NCI-H1417 (cell line): ENCODE measurements around the gene TOM1.

Source experiments
- DNase-seq, 3 experiments: peaks; one replicate each; lab custom pipeline; 2025; lab: John Stamatoyannopoulos, UW

Gene TOM1

DNA sequence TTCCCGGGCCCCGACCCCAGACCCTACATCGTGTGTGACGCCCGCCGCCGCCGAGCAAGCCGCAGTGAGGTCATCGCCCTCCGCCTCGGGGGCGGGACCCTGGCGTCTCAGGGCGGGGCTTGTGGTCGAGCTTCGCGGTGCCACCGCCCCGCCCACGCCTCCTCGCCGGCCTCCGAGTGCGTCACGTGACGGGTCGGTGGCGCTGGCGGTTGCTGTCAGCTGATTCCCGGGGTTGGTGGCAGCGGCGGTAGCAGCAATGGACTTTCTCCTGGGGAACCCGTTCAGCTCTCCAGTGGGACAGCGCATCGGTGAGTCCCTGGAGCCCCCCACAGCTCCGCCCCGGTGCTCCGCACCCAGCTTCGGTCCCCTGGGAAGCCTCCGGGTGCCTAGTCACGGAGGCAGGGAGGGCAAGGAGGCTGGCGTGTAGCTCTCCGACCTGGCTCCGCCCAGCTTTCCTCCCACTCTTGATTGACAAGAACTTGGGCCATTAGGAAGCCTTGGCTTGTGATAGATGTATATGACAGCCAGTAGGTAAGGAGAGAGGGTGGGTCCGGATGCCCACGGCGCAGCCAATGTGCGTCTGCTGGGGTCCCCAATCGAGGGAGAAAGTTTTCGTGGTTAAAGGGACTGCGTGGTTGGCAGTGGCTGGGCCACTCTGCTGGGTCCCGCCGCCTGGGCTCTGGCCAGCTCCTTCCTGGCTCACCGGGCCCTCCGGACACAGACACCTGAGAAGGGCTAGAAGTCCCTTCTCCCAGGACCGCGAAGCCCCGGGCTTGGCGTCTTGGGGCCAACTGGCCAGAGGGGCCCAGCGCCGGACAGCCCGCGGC is at the start of gene TOM1:
TSS of gene TOM1 (plus strand) at position 222 of the 827 bp plus-strand sequence. CDS start at position 257, 35 bp downstream.
- peak; percentile 90 to 97 (median 94) for DNase-seq

DNA sequence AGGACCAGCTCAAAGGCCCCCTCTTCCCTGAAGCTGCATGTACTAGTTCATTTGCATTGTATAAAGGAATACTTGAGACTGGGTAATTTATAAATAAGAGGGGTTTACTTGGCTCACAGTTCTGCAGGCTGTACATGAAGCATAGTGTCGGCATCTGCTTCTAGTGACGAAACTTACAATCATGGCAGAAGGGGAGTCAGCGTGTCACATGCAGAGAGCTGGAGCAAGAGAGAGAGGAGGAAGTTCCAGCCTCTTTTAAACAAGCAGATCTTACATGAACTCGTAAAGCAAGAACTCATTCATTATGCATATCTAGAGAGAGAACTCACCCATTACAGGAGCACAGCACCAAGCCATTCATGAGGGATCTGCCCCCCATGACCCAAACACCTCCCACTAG is 49.5 kb upstream of the TOM1 start:
- no peak for DNase-seq

DNA sequence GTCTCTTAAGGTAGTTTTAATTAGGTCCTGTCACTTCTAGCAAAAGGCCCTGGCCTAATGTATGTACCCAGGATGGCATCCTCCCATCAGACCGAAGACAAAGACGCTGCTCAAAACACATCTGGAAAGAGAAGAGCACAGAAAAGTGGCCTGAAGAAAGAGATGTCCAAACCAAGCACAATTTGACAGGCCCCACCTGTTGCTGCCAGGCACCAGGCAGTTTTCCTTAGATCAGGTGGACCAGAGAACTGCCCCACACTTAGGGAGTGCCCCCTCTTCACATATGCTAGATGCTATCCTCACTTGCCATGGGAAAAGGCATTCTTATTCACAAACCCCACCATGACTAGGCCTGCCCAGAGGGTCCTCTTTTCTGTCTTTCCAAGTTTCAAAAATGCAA is 45.7 kb upstream of the TOM1 start:
- no peak for DNase-seq

DNA sequence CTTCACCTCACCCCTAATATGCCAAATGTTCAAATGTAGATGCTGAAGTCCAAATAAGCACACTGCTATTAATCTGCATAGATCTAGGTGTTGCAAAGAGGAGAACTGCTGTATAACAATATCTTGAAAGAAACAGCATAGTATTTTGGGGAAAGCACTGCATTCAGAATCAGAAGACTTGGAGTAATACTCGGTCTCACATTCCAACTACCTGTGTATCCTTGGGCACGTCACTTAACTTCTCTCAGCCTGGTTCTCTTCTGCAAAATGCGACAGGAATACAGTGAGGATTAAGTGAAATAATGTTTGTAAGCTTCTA is 42.7 kb upstream of the TOM1 start:
- no peak for DNase-seq

DNA sequence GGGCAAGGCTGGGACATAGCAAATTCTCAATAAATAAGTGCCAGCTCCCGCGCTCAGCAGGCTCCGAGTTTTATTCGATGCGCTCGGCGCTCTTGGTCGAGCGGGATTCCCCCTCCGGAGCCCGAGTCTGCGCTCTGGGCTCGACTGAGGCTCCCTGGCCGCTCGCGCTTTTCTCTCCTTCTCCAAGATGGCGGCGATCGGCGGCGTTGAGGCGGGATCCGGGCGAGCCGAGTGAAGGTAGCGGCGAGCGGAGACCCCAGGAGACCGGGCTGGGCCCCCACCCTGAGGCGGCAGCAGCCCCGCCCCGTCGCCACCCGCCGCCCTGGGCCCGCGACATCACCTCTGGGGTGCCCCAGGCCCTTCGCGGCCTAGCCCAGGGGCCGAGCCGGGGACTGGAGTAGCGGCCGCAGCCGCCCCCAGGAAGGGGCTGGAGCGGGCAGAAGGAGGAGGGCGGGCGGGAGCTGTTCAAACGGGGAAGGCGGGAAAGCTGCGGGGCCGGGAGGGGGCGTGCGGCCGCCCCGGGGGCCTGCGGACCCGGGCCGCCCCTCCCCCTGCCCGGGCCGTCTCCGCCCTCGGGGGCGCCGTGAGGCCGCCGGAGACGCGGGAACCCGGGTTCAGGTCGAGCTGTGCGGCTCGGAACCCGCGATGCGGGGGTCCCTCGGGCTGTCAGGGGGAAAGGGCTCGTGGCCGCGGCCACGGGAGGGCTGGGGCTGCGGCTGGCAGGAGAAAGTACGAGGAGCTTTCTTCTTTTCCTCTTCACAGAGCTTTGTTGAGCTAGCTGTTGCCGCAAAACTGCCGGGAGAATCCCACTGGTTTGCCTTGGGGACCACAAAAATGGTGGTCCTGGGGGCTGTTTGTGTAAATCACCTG is 42.1 kb upstream of the TOM1 start, which contains the start of gene HMGXB4:
TSS of gene HMGXB4 (plus strand) at position 173 of the 870 bp plus-strand sequence. CDS start 4,898 bp downstream, outside the sequence.
- peak; percentile 84 to 89 (median 88) for DNase-seq

DNA sequence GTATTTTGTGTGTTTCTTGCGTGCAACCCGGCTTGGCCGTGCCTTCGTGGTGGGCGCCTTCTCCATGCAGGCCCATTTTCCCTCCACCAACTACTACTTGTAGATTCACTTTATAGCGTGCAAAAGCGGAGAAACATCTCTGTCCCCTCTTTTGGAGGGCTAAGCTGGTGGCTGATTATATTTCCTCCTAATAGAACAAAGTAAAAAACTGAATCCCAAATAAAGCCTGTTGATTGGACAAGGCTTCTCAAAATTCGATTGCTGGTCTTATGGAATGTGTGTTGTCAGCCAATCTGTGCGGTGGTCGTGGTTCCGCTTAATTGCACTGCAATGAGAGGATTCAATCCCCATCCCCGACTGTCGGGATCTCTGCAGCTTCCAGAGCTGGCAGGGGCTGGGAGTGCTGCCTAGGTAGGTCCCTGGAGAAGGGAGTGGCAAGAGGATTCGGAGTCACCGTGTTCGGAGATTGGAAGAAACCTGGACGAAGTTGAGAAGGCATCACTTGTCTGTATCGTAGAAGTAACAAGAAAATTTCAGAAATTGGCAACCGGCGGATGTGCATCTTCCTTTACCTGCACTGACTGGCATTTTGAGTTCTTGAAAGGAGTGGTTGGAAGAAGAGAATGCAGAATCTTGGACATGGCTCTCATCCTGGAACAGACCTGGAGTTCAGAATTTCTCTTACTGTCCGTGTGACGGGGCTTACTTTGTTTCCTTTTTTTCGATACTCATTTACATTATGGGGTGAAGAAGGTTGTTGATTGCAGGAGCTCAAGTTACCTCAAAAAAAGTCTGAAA is 41.3 kb upstream of the TOM1 start:
- DNase-seq: peak in 1 of 3 experiments; percentile 39

DNA sequence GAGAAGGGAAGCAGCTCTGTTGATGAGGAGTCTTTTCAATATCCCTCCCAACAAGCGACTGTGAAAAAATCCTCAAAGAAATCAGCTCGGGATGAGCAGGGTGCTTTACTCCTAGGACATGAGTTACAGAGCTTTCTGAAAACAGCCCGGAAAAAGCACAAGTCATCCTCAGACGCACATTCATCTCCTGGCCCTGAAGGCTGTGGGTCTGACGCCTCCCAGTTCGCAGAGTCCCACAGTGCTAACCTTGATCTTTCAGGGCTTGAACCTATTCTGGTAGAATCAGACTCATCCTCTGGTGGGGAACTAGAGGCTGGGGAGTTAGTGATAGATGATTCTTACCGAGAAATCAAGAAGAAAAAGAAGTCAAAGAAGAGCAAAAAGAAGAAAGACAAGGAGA is 34.7 kb upstream of the TOM1 start:
- DNase-seq: no peak

DNA sequence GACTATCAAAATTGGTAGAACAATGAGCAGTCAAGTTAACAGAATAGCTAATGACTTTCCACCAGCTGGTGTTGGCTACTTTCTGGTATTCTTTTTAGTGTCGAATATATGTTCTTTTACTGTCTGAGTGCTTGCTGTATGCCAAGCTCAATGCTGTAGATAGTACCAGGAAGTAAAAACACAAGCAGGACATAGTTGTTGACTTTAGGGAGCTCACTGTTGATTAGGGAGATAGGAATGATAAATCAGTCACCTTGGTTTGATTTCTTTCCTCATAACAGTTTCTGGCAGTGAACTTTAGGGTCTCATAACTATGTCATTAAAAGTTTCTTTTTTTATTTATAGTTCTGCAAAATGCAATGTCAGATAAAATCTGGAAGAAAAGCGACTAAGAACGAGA is 33.4 kb upstream of the TOM1 start:
- no peak for DNase-seq

DNA sequence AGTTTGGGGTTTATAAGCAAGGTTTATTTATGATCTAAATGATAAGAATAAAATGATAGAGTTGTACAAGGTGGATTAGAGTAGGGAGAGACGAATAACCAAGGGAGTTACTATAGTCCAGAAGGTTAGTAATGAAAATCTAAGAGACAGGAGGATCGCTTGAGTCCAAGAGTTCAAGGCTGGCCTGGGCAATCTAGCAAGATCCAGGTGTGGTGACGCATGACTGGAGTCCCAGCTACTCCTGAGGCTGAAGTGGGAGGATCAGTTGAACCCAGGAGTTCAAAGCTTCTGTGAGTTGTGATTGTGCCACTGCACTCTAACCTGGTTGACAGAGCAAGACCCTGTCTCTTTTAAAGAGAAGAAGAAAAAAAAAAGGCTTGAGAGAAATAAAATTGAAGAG is 30.1 kb upstream of the TOM1 start:
- no peak for DNase-seq

DNA sequence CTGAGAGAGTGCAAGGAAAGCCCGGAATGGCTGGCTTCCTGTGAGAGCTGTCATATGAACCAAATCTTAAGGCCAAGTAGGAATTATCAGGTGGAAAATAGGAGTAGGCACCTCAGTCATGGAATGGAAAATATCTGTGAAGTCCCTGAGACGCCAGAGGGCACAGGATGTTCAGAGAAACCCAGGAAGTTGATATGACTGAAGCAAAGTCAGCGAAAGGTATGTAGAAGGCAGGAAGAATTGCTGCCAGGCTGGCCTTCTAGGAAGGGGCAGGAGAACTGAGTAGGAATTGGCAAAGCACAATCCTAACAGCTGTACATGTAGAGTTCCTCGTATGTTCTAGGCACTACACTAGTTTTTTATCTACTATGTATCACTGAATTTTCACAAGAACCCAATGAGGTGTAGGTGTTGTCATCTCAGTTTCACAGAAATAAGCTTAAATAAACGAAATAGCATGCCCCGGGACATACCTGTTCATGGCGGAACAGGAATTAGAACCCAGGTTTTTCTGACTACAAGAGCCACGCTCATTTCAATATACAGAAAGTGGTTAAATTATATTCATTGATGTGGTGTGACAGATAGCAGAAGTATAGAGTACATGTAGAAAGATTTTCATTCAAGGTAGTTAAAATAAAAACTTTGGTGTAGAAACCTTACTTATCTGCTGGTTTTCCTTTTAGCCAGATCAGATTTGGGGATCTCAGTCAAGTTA is 25.4 kb upstream of the TOM1 start:
- no peak for DNase-seq

DNA sequence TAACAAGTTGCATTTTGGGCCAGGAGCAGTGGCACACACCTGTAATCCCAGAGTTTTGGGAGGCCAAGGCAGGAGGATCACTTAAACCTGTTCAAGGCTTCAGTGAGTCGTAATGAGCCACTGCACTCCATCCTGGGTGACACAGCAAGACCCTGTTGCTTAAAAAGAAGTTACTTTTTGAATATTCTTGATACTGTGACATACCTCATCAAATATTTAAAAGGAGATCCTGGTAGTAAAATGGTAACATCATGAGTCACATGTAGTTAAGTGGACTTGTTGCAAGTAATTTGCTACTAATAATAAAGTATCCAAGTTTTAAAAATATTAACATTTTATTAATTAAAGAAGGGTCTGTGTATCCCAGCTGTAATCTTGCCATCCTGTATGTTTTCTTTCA is 24.1 kb upstream of the TOM1 start:
- no peak for DNase-seq

DNA sequence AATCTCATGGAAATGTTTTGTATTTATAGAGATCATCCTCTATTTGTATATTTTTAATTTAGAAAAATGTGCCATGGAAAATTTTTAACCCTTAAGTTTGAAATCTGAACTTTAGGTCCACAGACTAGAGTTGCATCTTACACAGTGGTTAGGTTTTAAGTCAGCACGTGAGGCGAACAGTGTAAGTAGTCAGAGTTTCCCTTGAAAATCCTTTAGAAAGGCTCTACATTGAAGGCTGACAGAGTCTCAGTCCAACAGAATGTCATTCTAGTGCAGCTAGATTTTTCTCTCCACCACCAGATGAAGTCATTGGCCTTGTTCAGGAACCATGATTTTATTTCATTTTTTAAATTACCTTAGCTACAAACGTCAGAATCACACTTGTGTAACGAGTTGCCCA is 23.7 kb upstream of the TOM1 start:
- no peak for DNase-seq

DNA sequence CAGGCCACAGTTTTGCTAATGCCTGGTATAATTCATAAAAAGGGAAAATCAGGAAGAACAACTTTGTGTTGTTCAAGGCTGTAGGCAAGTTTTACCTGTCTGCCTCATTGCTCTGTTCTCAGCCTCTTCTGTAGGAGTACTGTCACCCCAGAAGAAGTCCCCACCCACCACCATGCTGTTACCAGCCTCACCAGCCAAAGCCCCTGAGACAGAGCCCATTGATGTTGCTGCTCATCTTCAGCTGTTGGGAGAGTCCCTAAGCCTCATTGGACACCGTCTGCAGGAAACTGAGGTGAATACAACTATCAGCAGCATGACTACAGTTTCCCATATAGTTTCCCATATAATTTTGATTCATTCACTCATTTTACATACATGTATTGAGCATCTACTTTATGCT is 11.6 kb upstream of the TOM1 start:
- no peak for DNase-seq

DNA sequence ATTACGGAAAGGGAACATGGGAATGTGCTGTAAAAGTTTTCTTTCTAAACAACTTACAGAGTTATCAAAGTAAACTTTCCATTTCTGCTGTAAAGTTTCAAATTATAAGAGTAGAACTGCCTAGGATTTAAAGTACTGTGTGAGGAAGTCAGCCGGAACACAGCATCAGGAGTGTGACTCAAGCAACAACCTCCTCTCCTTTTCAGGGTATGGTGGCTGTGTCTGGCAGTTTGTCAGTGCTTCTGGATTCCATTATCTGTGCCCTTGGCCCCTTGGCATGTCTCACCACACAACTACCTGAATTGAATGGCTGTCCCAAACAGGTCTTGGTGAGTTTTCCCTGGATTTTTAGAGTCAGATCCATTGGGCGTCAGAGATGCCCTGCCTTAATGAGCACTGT is 6.9 kb upstream of the TOM1 start:
- no peak for DNase-seq

DNA sequence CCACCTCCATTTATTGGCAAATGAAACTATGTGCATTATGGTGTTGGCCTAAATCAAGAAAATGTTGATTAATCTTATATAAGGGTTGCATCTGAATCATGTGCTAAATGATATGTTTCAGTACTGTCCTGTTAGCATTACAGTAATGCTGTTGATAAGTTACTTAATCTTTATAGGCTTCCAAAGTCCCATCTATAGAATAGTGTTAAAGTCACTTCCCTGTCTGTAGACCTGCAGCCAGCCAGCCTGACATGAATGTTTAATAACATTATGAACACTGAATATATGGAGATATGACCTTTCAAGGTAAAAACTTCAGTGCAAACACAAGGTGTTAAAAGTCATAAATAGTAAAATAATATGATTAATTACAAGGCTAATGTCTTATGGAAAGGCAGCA is 3.6 kb upstream of the TOM1 start:
- no peak for DNase-seq

DNA sequence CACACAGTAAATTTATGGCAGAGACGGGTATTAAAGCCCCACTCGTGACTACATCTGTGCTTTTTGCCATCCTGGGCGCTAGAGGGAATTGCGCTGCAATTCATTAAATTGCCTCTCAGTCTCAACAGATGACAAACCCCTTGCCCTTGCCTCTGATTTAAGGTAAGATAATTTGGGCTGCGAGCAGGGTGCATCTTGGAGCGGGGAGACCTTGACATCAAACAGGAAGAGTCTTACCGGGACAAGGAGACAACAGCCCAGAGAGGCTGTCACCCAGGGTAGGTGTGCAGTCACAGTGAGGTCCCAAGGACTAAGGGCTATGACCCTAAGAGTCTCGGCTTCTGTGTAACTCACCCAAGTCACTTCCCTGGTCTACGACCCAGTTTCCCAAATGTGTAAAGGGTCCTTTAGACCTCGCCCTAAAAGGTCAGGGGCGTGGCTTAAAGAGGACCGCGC is 449 bp upstream of the TOM1 start:
- no peak for DNase-seq

DNA sequence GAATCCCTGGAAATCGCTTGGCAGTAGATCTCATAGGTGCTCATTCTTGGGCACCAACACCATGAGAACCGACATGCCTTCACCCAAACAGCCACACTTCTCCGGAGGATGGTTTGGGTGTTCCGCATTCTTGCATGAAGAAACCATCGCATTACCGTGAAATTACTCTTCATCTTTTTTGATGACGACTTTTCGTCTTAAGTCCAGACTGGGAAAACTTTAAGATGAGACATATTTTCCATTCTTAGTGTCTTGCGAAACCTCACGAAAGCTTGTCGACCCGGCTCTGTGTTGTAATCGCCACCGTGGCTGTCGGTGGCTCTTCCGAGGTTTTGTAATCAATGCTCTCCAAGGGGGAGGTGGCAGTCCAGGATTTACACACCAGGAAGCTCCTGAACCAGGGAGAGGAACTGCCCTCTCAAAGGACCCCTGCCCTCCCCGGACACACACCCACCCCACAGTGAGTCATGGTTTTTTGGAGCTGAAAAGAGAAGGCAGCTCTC is 1.7 kb downstream of the TOM1 start:
- DNase-seq: no peak

DNA sequence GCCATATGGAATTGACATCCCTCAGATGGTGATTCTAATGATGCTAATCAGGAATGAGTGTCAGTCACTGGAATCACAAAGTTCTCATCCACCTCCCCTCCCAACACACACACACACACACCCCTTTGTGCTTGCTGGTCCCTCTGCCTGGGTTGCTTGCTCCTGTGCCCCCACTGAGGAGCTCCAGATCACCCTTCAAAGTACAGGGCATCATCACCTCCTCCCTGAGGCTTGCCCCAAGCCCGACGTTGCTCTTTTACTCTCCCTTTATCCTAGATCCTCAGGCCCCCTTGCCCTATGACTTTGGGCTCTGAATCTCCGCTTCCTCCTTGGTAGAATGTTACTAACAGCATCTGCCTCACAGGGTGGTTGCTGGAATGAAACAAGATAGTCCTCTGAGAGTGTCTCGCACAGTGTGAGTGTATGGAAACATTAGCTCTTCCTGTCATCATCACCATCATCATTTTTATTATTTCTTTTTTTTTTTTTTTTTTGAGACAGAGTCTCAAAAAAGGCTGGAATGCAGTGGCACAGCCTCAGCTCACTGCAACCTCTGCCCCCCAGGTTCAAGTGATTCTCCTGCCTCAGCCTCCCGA is 3.4 kb downstream of the TOM1 start:
- no peak for DNase-seq

DNA sequence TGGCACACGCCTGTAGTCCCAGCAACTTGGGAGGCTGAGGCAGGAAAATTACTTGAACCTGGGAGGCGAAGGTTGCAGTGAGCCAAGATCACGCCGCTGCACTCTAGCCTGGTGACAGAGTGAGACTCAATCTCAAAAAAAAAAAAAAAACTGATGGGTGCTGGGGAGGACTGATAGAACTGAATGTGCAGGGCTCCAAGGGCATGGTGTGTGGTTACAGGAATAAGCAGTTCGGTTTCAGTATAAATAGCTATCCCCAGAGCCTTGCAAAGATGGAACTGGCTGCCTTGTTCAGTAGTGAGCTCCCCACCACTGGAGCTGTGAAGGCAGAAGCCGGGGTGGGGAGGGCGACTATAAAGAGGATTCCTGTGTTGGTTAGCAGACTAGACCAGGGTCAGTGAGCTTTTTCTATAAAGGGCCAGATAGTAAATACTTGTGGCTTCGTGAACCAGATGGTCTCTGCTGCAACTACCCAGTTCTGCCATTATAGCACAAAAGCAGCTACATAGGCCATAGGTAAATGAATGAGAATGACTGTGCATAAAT is 5.9 kb downstream of the TOM1 start:
- no peak for DNase-seq

DNA sequence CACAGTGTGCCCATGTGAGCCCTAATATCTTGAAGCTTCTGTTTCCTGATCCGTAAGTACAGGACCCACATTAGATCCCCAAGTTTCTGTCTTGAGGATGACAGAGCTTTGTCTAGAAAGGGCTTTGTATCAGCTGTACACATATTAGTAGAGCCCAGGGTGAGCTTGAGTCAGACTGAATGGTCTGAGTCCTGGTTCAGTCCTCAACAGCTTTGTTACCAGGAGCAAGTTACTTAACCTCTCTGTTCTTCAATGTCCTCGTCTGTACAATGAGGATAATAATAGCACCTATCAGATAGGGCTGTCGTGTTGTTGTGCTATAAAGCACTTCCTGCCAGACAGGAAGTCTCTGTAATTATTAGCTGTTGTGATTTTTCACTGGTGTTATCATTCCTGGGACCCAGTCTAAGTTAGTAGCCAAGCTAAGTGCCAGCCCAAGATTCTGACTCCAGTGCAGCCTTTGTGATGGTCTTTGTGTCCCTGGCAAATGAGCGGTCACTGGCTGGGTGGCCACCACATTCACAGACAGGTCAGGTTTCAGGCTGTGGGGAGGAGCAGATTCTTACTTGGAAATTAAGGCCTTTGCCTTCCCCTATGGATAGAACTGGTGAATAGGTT is 6.8 kb downstream of the TOM1 start:
- peak in 1 of 3 experiments; percentile 2 for DNase-seq
